Vagina (tissue), 2 donors: ENCODE results near the gene CHTF8. TPM values are rescaled to one million over a fixed set of nuclear protein-coding genes. Genes with fewer than 3 reads are reported as not detected.
A peak's percentile ranks its signal among the peaks of the same experiment; 100 is the strongest.

Experiments used
- DNase-seq, 2 donors: peaks; one replicate each; pipeline ENCODE4 v3.0.0-alpha.2; 2017; ENCODE audit errors: extremely low spot score in 2 of 2
- H3K27ac ChIP-seq: fragments of 200-600 bp; sonication (generic); one replicate; pipeline ENCODE4 v1.5.1; 2019
- H3K27me3 ChIP-seq: fragments of 200-600 bp; sonication (generic); one replicate; pipeline ENCODE4 v1.5.1; 2019
- H3K36me3 ChIP-seq, 2 donors: fragments of 200-600 bp; sonication (generic); one replicate each; pipeline ENCODE4 v1.5.1; 2017 to 2019
- H3K4me1 ChIP-seq: fragments of 200-600 bp; sonication (generic); one replicate; pipeline ENCODE4 v1.5.1; 2019
- H3K4me3 ChIP-seq, 2 donors: fragments of 200-600 bp; sonication (generic); 1 replicate in 1 of 2; 2 replicates in 1 of 2; pipeline ENCODE4 v1.5.1; 2016 to 2019
- H3K9me3 ChIP-seq: fragments of 200-600 bp; sonication (generic); one replicate; pipeline ENCODE4 v1.5.1; 2019
- CTCF ChIP-seq, 3 experiments: fragments of 450-650 bp in 2 of 3; fragments of 200-600 bp in 1 of 3; sonication (generic) in 1 of 3; IDR thresholded peaks; one replicate each; pipeline ENCODE4 v1.5.1; 2017 to 2019; ENCODE audit warnings: antibody characterized with exemption in 3 of 3, mild to moderate bottlenecking in 2 of 3, moderate library complexity in 2 of 3
- POLR2A ChIP-seq, 2 donors: fragments of 450-650 bp; IDR thresholded peaks; one replicate each; pipeline ENCODE4 v1.6.1; 2017; ENCODE audit warnings: antibody characterized with exemption in 2 of 2, mild to moderate bottlenecking in 2 of 2, moderate library complexity in 2 of 2
- POLR2AphosphoS5 ChIP-seq, 2 donors: sonication (generic); formaldehyde crosslinking; IDR thresholded peaks; one replicate each; pipeline ENCODE4 v1.9.0; 2017; ENCODE audit warnings: antibody characterized with exemption in 2 of 2, mild to moderate bottlenecking in 2 of 2, low read depth in 1 of 2; ENCODE audit not compliant: insufficient read depth in 1 of 2
- intact Hi-C: fragments of 100-400 bp; cut with DNase I; formaldehyde crosslinking; loops from one replicate; pipeline ENCODE4 v1.15.1; 2023
- total RNA-seq: library from RNA; depleted of rRNA; stranded (reverse); fragments of >200 nt; gene quantifications from one replicate; pipeline ENCODE4 v1.2.3, GENCODE V29; 2016

The CHTF8 gene
- total RNA-seq, 1 donor from 2014 or later = 59.4 TPM

GRCh38 chr16:69114346-69114975 lies 17.9 kb downstream of the CHTF8 start:
- peaks cover 0 to 35% of the 10 kb centered on the region in 2 donors for H3K36me3 ChIP-seq
- H3K9me3 ChIP-seq = no peaks in the 10 kb centered on the region
- no peaks in the 10 kb centered on the region for H3K27me3 ChIP-seq
- H3K4me3 ChIP-seq = no peak overlapping the region
- no peak for DNase-seq
- H3K4me1 ChIP-seq = peaks cover 27% of the 10 kb centered on the region
- intact Hi-C loops = no loop called here
- no peak overlapping the region for H3K27ac ChIP-seq
- TF ChIP-seq CTCF (IDR thresholded peaks at IDR 0.05) (no peak), POLR2AphosphoS5 (IDR thresholded peaks at IDR 0.05; ENCODE audit: insufficient read depth in 1 of 2, low read depth in 1 of 2) (no peak), POLR2A (IDR thresholded peaks at IDR 0.05) (no peak)

- Histone ChIP-seq H3K27me3 (no peaks in the 10 kb centered on the region), H3K4me1 (peaks cover 23% of the 10 kb centered on the region), H3K27ac (no peak overlapping the region), H3K4me3 (no peak overlapping the region), H3K9me3 (no peaks in the 10 kb centered on the region), H3K36me3 (peaks cover 0 to 24% of the 10 kb centered on the region in 2 donors)
- no peak for DNase-seq
- TF ChIP-seq POLR2AphosphoS5 (IDR thresholded peaks at IDR 0.05; ENCODE audit: insufficient read depth in 1 of 2, low read depth in 1 of 2) (no peak), POLR2A (IDR thresholded peaks at IDR 0.05) (no peak), CTCF (IDR thresholded peaks at IDR 0.05) (no peak)
- intact Hi-C loops = no loop called here
Measured at GRCh38 chr16:69113216-69113615, 19.2 kb downstream of the CHTF8 start.

GRCh38 chr16:69112285-69113129 lies 19.9 kb downstream of the CHTF8 start:
- Histone ChIP-seq H3K27ac (no peak overlapping the region), H3K4me3 (no peak overlapping the region), H3K36me3 (peaks cover 0 to 20% of the 10 kb centered on the region in 2 donors), H3K27me3 (no peaks in the 10 kb centered on the region), H3K9me3 (no peaks in the 10 kb centered on the region), H3K4me1 (peaks cover 21% of the 10 kb centered on the region)
- intact Hi-C loops = no loop called here
- DNase-seq = no peak
- TF ChIP-seq POLR2AphosphoS5 (IDR thresholded peaks at IDR 0.05; ENCODE audit: insufficient read depth in 1 of 2, low read depth in 1 of 2) (no peak), POLR2A (IDR thresholded peaks at IDR 0.05) (no peak), CTCF (IDR thresholded peaks at IDR 0.05) (peak in 2 of 3 experiments; percentile 17 to 22)

- no peak for TF ChIP-seq POLR2A (IDR thresholded peaks at IDR 0.05)
- no peak for TF ChIP-seq CTCF (IDR thresholded peaks at IDR 0.05)
- TF ChIP-seq POLR2AphosphoS5 (IDR thresholded peaks at IDR 0.05; ENCODE audit: insufficient read depth in 1 of 2, low read depth in 1 of 2) = no peak
- no peak overlapping the region for H3K27ac ChIP-seq
Measured at GRCh38 chr16:69111876-69112230, 20.5 kb downstream of the CHTF8 start.

More at GRCh38 chr16:69111876-69112230, 20.5 kb downstream of the CHTF8 start:
- DNase-seq = no peak
- no peaks in the 10 kb centered on the region for H3K27me3 ChIP-seq
- peaks cover 0 to 20% of the 10 kb centered on the region in 2 donors for H3K36me3 ChIP-seq
- no peaks in the 10 kb centered on the region for H3K9me3 ChIP-seq
- H3K4me1 ChIP-seq = peaks cover 25% of the 10 kb centered on the region
- no peak overlapping the region for H3K4me3 ChIP-seq
- intact Hi-C loops = no loop called here
